ENCODE results near the gene FIGLA. TPM values are rescaled to one million over a fixed set of nuclear protein-coding genes. Genes with fewer than 3 reads are reported as not detected.
"Not testable (repeated sequence)": the region's sequence is repeated elsewhere in the genome, so short reads cannot be mapped to it uniquely, and the experiment has no call there.

The FIGLA gene
- total RNA-seq, 1 donor from 2014 or later: not detected

DNA sequence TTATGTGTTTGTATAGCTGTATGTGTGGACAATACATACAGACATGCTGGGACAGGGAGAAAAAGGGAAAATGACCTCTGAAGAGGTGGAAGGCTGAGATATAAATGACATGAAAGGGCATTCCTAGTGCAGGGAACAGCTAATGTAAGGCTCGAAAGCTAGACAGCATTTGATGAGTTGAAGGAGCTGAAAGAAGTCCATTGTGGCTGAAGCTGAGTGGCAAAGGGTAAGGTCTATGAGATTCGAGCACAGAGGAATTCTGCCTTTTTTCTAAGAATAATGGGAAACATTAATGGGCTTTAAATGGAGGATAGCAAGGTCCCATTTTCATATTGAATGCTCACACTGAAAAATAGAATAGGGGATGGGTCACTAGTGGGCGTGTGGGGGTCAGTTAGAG lies 46.0 kb downstream of the FIGLA start:
- Mint-ChIP-seq H3K4me3 (no peak overlapping the region), H3K27ac (no peak overlapping the region), H3K36me3 (no peaks in the 10 kb centered on the region), H3K4me1 (no peaks in the 10 kb centered on the region), H3K9me3 (peaks cover 6% of the 10 kb centered on the region), H3K27me3 (ENCODE audit: low read depth) (peaks cover 9% of the 10 kb centered on the region)
- no peak for DNase-seq (ENCODE audit: low spot score in 2 of 2, unreplicated experiment in 2 of 2)
- TF ChIP-seq, protein P1, sequence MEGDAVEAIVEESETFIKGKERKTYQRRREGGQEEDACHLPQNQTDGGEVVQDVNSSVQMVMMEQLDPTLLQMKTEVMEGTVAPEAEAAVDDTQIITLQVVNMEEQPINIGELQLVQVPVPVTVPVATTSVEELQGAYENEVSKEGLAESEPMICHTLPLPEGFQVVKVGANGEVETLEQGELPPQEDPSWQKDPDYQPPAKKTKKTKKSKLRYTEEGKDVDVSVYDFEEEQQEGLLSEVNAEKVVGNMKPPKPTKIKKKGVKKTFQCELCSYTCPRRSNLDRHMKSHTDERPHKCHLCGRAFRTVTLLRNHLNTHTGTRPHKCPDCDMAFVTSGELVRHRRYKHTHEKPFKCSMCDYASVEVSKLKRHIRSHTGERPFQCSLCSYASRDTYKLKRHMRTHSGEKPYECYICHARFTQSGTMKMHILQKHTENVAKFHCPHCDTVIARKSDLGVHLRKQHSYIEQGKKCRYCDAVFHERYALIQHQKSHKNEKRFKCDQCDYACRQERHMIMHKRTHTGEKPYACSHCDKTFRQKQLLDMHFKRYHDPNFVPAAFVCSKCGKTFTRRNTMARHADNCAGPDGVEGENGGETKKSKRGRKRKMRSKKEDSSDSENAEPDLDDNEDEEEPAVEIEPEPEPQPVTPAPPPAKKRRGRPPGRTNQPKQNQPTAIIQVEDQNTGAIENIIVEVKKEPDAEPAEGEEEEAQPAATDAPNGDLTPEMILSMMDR (IDR thresholded peaks at IDR 0.05; ENCODE audit: unreplicated experiment): no peak

GRCh38 chr2:70743677-70744076 lies 46.8 kb downstream of the FIGLA start:
- Mint-ChIP-seq H3K36me3 (no peaks in the 10 kb centered on the region), H3K4me1 (no peaks in the 10 kb centered on the region), H3K27ac (no peak overlapping the region), H3K27me3 (ENCODE audit: low read depth) (peaks cover 8% of the 10 kb centered on the region), H3K9me3 (peaks cover 6% of the 10 kb centered on the region), H3K4me3 (no peak overlapping the region)
- TF ChIP-seq, protein P1 (IDR thresholded peaks at IDR 0.05; ENCODE audit: unreplicated experiment): no peak
- DNase-seq (ENCODE audit: low spot score in 2 of 2, unreplicated experiment in 2 of 2): no peak

DNA sequence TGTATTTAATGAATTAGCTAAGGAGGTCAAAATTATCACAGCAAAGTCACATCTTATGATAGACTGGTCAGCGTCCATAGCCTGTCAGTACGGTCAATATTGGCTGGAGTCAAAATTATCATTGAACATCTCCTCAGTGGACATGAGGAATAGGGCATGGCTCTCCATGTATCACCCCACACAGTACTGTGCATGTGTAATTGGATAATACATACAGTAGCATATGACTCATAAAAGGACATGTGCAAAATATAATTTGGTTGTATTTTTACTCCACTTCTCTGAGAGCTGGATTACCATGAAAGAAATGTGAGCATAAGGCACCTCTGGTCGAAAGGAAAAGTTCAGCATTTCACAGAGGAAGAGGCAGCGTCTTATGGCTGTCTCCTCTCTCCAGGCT lies 47.4 kb downstream of the FIGLA start:
- no peak for DNase-seq (ENCODE audit: low spot score in 2 of 2, unreplicated experiment in 2 of 2)
- H3K27ac Mint-ChIP-seq: no peak overlapping the region
- no peaks in the 10 kb centered on the region for H3K4me1 Mint-ChIP-seq
- H3K9me3 Mint-ChIP-seq: peaks cover 6% of the 10 kb centered on the region
- TF ChIP-seq, protein P1 (IDR thresholded peaks at IDR 0.05; ENCODE audit: unreplicated experiment): no peak
- H3K36me3 Mint-ChIP-seq: no peaks in the 10 kb centered on the region
- peaks cover 10% of the 10 kb centered on the region for H3K27me3 Mint-ChIP-seq (ENCODE audit: low read depth)
- no peak overlapping the region for H3K4me3 Mint-ChIP-seq

GRCh38 chr2:70739492-70739891 lies 51.0 kb downstream of the FIGLA start:
- H3K27ac Mint-ChIP-seq; H3K9me3 Mint-ChIP-seq; H3K36me3 Mint-ChIP-seq; H3K4me3 Mint-ChIP-seq; H3K4me1 Mint-ChIP-seq; DNase-seq (ENCODE audit: low spot score in 2 of 2, unreplicated experiment in 2 of 2): not testable (repeated sequence)
- H3K27me3 Mint-ChIP-seq (ENCODE audit: low read depth): peaks cover 31% of the 10 kb centered on the region

DNA sequence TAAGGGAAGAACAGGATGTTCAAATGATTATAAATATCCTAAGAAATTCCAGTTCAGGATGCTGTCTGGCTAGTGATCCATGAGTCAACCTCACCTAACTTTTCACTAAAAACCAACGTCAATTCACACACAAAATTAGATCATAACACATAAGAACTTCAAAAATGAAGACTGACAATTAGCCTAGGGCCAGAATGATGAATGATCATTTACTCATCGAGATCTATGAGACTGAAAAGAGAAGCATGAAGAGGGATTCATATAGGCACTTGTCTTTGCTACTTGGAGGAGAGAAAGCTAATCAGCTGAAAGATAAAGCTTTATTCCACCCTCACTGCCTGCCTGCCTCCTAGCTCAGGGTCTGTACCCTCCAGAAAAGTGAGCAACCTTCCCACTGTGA lies 52.3 kb downstream of the FIGLA start:
- H3K36me3 Mint-ChIP-seq: no peaks in the 10 kb centered on the region
- H3K4me1 Mint-ChIP-seq: peaks cover 4% of the 10 kb centered on the region
- no peak for DNase-seq (ENCODE audit: low spot score in 2 of 2, unreplicated experiment in 2 of 2)

GRCh38 chr2:70735071-70735470 lies 55.4 kb downstream of the FIGLA start:
- Mint-ChIP-seq H3K4me1 (peaks cover 7% of the 10 kb centered on the region), H3K27ac (no peak overlapping the region), H3K4me3 (no peak overlapping the region), H3K9me3 (peaks cover 6% of the 10 kb centered on the region), H3K36me3 (no peaks in the 10 kb centered on the region), H3K27me3 (ENCODE audit: low read depth) (peaks cover 66% of the 10 kb centered on the region)
- TF ChIP-seq, protein P1 (IDR thresholded peaks at IDR 0.05; ENCODE audit: unreplicated experiment): no peak
- no peak for DNase-seq (ENCODE audit: low spot score in 2 of 2, unreplicated experiment in 2 of 2)

More for the DNA sequence above, 52.3 kb downstream of the FIGLA start:
- Mint-ChIP-seq H3K27me3 (ENCODE audit: low read depth) (peaks cover 44% of the 10 kb centered on the region), H3K4me3 (no peak overlapping the region), H3K27ac (no peak overlapping the region), H3K9me3 (peaks cover 6% of the 10 kb centered on the region)
- TF ChIP-seq, protein P1 (IDR thresholded peaks at IDR 0.05; ENCODE audit: unreplicated experiment): no peak

Measured in mesothelial cell of epicardium (in vitro differentiated cells).